SKM-1 (cell line): Measurements from ENCODE around the gene OTOP2.

Experiments
- DNase-seq: peaks from one replicate; lab custom pipeline; 2025; ENCODE audit not compliant: unreplicated experiment; lab: John Stamatoyannopoulos, UW

The OTOP2 gene

GRCh38 chr17:74923538-74924249 lies 379 bp upstream of the OTOP2 start:
- DNase-seq: peak; percentile 16

GRCh38 chr17:74925242-74925641 lies 1.2 kb downstream of the OTOP2 start:
- no peak for DNase-seq

GRCh38 chr17:74928786-74929185 lies 4.7 kb downstream of the OTOP2 start:
- no peak for DNase-seq

GRCh38 chr17:74930535-74931036 lies 6.5 kb downstream of the OTOP2 start:
- DNase-seq: no peak

- no peak for DNase-seq
Observed at GRCh38 chr17:74935048-74935447, 11.0 kb downstream of the OTOP2 start.

- DNase-seq: no peak
Observed at GRCh38 chr17:74935585-74936469, 11.8 kb downstream of the OTOP2 start, which contains the start of gene OTOP3. TSS of gene OTOP3 (plus strand) at chr17:74935898. CDS start at chr17:74935922, 24 bp downstream.

- DNase-seq: no peak
Observed at GRCh38 chr17:74936470-74936799, 12.4 kb downstream of the OTOP2 start.

- DNase-seq: no peak
Observed at GRCh38 chr17:74937064-74938051, 13.3 kb downstream of the OTOP2 start.

- DNase-seq: no peak
Observed at GRCh38 chr17:74938194-74938950, 14.3 kb downstream of the OTOP2 start.

- no peak for DNase-seq
Observed at GRCh38 chr17:74939534-74939933, 15.5 kb downstream of the OTOP2 start.

GRCh38 chr17:74941128-74941725 lies 17.2 kb downstream of the OTOP2 start:
- no peak for DNase-seq

- DNase-seq: no peak
Observed at GRCh38 chr17:74943808-74944522, 19.9 kb downstream of the OTOP2 start.

GRCh38 chr17:74945543-74945942 lies 21.5 kb downstream of the OTOP2 start:
- no peak for DNase-seq

GRCh38 chr17:74946641-74947040 lies 22.6 kb downstream of the OTOP2 start:
- no peak for DNase-seq

- DNase-seq: no peak
Observed at GRCh38 chr17:74947041-74947754, 23.1 kb downstream of the OTOP2 start.

- no peak for DNase-seq
Observed at GRCh38 chr17:74949455-74950115, 25.5 kb downstream of the OTOP2 start.

GRCh38 chr17:74950207-74950606 lies 26.1 kb downstream of the OTOP2 start:
- no peak for DNase-seq

- no peak for DNase-seq
Observed at GRCh38 chr17:74951065-74951464, 27.0 kb downstream of the OTOP2 start.
